DMS53 (cell line): ENCODE results near the gene TMEM127.

Experiments used
- DNase-seq: peaks from one replicate; lab custom pipeline; 2025; lab: John Stamatoyannopoulos, UW

Gene TMEM127

GRCh38 chr2:96205888-96206287, 59.9 kb downstream of the TMEM127 start:
- no peak for DNase-seq

- DNase-seq, result no peak
Measured at GRCh38 chr2:96204836-96205624, 60.8 kb downstream of the TMEM127 start.

GRCh38 chr2:96203130-96204028, 62.4 kb downstream of the TMEM127 start:
- DNase-seq, result no peak

DNA sequence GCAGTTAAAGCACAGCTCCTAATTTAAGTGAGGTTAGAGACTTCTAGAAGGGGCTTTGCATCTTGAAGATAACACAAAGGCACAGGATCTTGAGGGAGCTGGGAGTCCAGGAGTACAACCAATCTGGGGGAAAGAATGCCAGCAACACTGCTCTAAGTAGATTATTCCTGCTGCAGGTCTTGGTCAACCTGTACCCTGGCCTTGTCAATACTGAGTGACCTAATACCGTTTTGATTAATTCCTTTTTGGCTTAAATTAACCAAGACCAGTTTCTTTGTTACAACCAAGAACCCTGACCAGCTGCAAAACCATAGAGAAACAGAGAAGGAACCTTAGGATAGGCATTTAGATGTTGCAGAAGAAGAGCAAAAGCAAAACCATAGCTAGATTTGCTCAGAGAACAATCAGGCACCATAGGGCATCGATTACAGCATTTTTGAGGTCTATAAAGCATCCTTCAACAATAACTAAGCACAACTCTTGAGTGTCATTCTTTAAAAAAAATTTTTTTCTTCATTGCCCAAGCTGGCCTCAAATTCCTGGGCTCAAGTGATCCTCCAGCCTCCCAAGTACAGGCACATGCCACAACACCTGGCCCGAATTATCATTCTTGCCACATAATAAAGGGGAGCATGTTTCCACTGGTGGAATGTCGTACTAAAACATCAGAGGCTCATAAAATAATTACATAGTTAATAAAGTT, 63.5 kb downstream of the TMEM127 start:
- no peak for DNase-seq

DNA sequence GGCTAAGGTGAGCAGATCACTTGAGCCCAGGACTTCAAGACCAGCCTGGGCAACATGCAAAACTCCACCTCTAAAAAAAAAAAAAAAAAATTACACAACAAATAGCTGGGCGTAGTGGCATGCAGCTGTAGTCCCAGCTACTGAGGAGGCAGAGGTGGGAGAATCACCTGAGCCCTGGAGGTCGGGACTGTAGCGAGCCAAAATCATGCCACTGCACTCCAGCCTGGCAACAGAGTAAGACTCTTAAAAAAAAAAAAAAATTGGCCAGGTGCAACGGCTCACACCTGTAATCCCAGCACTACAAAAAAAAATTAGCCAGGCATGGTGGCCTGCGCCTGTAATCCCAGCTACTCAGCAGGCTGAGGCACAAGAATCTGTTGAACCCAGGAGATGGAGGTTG, 64.5 kb downstream of the TMEM127 start:
- peak; percentile 41 for DNase-seq

DNA sequence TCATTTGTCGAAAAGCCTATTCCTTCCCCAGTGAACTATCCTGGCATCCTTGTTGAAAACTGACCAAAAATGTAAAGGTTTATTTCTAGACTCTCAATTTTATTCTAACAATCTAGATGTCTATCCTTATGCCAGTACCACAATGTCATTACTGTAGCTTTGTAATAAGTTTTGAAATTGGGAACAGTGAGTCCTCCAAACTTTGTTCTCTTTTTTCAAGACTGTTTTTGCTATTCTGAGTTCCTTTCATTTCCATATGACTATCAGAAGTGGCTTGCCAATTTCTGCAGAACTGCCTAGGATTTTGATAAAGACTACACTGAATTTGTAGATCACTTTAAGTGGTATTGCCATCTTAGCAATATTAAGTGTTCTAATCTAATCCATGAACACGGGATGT, 66.9 kb downstream of the TMEM127 start:
- no peak for DNase-seq
